Right lobe of liver (tissue), 4 donors: Measurements from ENCODE around the gene SOSTDC1.

Experiments
- CTCF ChIP-seq, 4 donors: fragments of 200-600 bp in 3 of 4; fragments of 450-650 bp in 1 of 4; IDR thresholded peaks; one replicate each; pipeline versions ENCODE4 v1.5.1 to v1.8.0; 2016 to 2022; ENCODE audit warnings: antibody characterized with exemption in 4 of 4, mild to moderate bottlenecking in 2 of 4
- POLR2A ChIP-seq: fragments of 450-650 bp; IDR thresholded peaks from one replicate; pipeline ENCODE4 v1.6.1; 2017; ENCODE audit warnings: antibody characterized with exemption, mild to moderate bottlenecking
- donor health status: DM: no; HTN: no; CAD: no.
- donor health status: DM: no; HTN: no; CAD: no.
- donor health status: DM: no; HTN: yes; CAD: no.

- TF ChIP-seq CTCF (IDR thresholded peaks at IDR 0.05) (no peak), POLR2A (no peak)
Measured at GRCh38 chr7:16446508-16446907, 19.0 kb downstream of the SOSTDC1 start.
